Neural cell (in vitro differentiated cells): ENCODE measurements around the gene EIF1AY. TPM values are rescaled to one million over a fixed set of nuclear protein-coding genes. Genes with fewer than 3 reads are reported as not detected.

ENCODE experiments used
- H2AFZ ChIP-seq: fragments of 200-600, 300-800 bp; sonication (generic), shearing (Covaris generic); 2 replicates; pipeline ENCODE4 v1.6.0; 2014; ENCODE audit warnings: low read depth, mild to moderate bottlenecking, antibody characterized with exemption, low read length, moderate library complexity
- H3F3A ChIP-seq: fragments of 200-600 bp; shearing (Covaris generic); 2 replicates; pipeline ENCODE4 v1.6.1; 2016; ENCODE audit warnings: mild to moderate bottlenecking, moderate library complexity, mixed read lengths, antibody characterized with exemption, low read length; ENCODE audit not compliant: insufficient read depth, poor library complexity, severe bottlenecking
- H3K27ac ChIP-seq: fragments of 200-600, 300-800 bp; sonication (generic), shearing (Covaris generic); 2 replicates; pipeline ENCODE4 v1.5.1; 2014; ENCODE audit warnings: mild to moderate bottlenecking, low read length, moderate library complexity
- H3K27me3 ChIP-seq: fragments of 300-800, 200-600 bp; sonication (generic), shearing (Covaris generic); 2 replicates; pipeline ENCODE4 v1.6.0; 2014; ENCODE audit warnings: mild to moderate bottlenecking, low read depth, low read length, moderate library complexity; ENCODE audit not compliant: insufficient read depth
- H3K36me3 ChIP-seq: fragments of 300-800, 200-600 bp; sonication (generic), shearing (Covaris generic); 2 replicates; pipeline ENCODE4 v1.5.1; 2014; ENCODE audit warnings: mild to moderate bottlenecking, antibody characterized with exemption, low read length, moderate library complexity; ENCODE audit not compliant: insufficient read depth
- H3K4me2 ChIP-seq: fragments of 300-800, 200-600 bp; sonication (generic), shearing (Covaris generic); 2 replicates; pipeline ENCODE4 v1.6.0; 2014; ENCODE audit warnings: mild to moderate bottlenecking, low read length
- H3K4me3 ChIP-seq: fragments of 300-800, 200-600 bp; sonication (generic), shearing (Covaris generic); 2 replicates; pipeline ENCODE4 v1.5.1; 2014; ENCODE audit warnings: mild to moderate bottlenecking, low read length, moderate library complexity
- H3K79me2 ChIP-seq: fragments of 200-600 bp; shearing (Covaris generic); replicated peaks from 2 replicates; pipeline ENCODE4 v1.6.0; 2014; ENCODE audit warnings: mild to moderate bottlenecking, low read length, moderate library complexity; ENCODE audit not compliant: insufficient read depth
- H3K9ac ChIP-seq: fragments of 300-800, 200-600 bp; sonication (generic), shearing (Covaris generic); 2 replicates; pipeline ENCODE4 v1.6.1; 2016; ENCODE audit warnings: mild to moderate bottlenecking, low read length, mixed read lengths
- H3K9me2 ChIP-seq: fragments of 200-600 bp; shearing (Covaris generic); 2 replicates; pipeline ENCODE4 v1.6.1; 2016; ENCODE audit warnings: mild to moderate bottlenecking, low read length, mixed read lengths; ENCODE audit not compliant: insufficient read depth
- H3K9me3 ChIP-seq: fragments of 200-600, 300-800 bp; sonication (generic), shearing (Covaris generic); 2 replicates; pipeline ENCODE4 v1.6.1; 2016; ENCODE audit warnings: mild to moderate bottlenecking, mixed run types, low read length, moderate library complexity, mixed read lengths
- H4K20me1 ChIP-seq: fragments of 200-600 bp; shearing (Covaris generic); 2 replicates; pipeline ENCODE4 v1.6.1; 2016; ENCODE audit warnings: mild to moderate bottlenecking, mixed run types; ENCODE audit not compliant: insufficient read depth
- EP300 ChIP-seq: fragments of 450-650 bp; conservative IDR thresholded peaks from 2 replicates; pipeline ENCODE4 v1.6.1; 2014; ENCODE audit warnings: antibody characterized with exemption, mild to moderate bottlenecking, moderate library complexity; ENCODE audit not compliant: poor library complexity, severe bottlenecking
- EZH2 ChIP-seq: fragments of 200-600, 300-800 bp; shearing (Covaris generic), sonication (generic); IDR thresholded peaks from 2 replicates; pipeline ENCODE4 v1.6.1; 2014; ENCODE audit warnings: antibody characterized with exemption, low read length, borderline replicate concordance, mild to moderate bottlenecking; ENCODE audit not compliant: insufficient read depth, poor library complexity, severe bottlenecking
- MXI1 ChIP-seq: fragments of 450-650 bp; conservative IDR thresholded peaks from 2 replicates; pipeline ENCODE4 v1.6.1; 2014; ENCODE audit warnings: antibody characterized with exemption, mild to moderate bottlenecking; ENCODE audit not compliant: poor library complexity, severe bottlenecking
- POLR2AphosphoS5 ChIP-seq: IDR thresholded peaks from 2 replicates; pipeline ENCODE4 v1.6.1; 2012
- RAD21 ChIP-seq: fragments of 450-650 bp; conservative IDR thresholded peaks from 2 replicates; pipeline ENCODE4 v1.6.1; 2014; ENCODE audit warnings: antibody characterized with exemption, mild to moderate bottlenecking, moderate library complexity
- SMC3 ChIP-seq: fragments of 450-650 bp; conservative IDR thresholded peaks from 2 replicates; pipeline ENCODE4 v1.6.1; 2014; ENCODE audit warnings: antibody characterized with exemption, mild to moderate bottlenecking, moderate library complexity; ENCODE audit not compliant: poor library complexity
- TAF1 ChIP-seq: IDR thresholded peaks from 2 replicates; pipeline ENCODE4 v1.6.1; 2012; ENCODE audit warnings: low read depth
- polyA plus RNA-seq: library from polyadenylated mRNA; depleted of rRNA; stranded (reverse); fragments of >200 nt; gene quantifications from 2 replicates; pipeline ENCODE4 v1.2.3, GENCODE V29; 2014
- TF ChIP-seq, protein P1 (sequence below): fragments of 450-650 bp; IDR thresholded peaks from 2 replicates; pipeline ENCODE4 v1.5.1; 2014; ENCODE audit warnings: antibody characterized with exemption, mild to moderate bottlenecking, moderate library complexity; ENCODE audit not compliant: poor library complexity, severe bottlenecking
- TF ChIP-seq, protein P2 (sequence below): IDR thresholded peaks from 2 replicates; pipeline ENCODE4 v1.6.1; 2012; ENCODE audit warnings: borderline replicate concordance

Gene EIF1AY
- polyA plus RNA-seq, 1 donor from 2014 or later = 17.8 TPM

- H3K27ac ChIP-seq = no peak overlapping the region
- no peaks in the 10 kb centered on the region for H4K20me1 ChIP-seq
- H3K27me3 ChIP-seq = no peaks in the 10 kb centered on the region
- no peaks in the 10 kb centered on the region for H3K9me3 ChIP-seq
- TF ChIP-seq EP300 (no peak), MXI1 (no peak), RAD21 (no peak), EZH2 (no peak), TAF1 (no peak), POLR2AphosphoS5 (no peak), SMC3 (no peak)
- TF ChIP-seq, protein P1, sequence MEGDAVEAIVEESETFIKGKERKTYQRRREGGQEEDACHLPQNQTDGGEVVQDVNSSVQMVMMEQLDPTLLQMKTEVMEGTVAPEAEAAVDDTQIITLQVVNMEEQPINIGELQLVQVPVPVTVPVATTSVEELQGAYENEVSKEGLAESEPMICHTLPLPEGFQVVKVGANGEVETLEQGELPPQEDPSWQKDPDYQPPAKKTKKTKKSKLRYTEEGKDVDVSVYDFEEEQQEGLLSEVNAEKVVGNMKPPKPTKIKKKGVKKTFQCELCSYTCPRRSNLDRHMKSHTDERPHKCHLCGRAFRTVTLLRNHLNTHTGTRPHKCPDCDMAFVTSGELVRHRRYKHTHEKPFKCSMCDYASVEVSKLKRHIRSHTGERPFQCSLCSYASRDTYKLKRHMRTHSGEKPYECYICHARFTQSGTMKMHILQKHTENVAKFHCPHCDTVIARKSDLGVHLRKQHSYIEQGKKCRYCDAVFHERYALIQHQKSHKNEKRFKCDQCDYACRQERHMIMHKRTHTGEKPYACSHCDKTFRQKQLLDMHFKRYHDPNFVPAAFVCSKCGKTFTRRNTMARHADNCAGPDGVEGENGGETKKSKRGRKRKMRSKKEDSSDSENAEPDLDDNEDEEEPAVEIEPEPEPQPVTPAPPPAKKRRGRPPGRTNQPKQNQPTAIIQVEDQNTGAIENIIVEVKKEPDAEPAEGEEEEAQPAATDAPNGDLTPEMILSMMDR = no peak
- TF ChIP-seq, protein P2, sequence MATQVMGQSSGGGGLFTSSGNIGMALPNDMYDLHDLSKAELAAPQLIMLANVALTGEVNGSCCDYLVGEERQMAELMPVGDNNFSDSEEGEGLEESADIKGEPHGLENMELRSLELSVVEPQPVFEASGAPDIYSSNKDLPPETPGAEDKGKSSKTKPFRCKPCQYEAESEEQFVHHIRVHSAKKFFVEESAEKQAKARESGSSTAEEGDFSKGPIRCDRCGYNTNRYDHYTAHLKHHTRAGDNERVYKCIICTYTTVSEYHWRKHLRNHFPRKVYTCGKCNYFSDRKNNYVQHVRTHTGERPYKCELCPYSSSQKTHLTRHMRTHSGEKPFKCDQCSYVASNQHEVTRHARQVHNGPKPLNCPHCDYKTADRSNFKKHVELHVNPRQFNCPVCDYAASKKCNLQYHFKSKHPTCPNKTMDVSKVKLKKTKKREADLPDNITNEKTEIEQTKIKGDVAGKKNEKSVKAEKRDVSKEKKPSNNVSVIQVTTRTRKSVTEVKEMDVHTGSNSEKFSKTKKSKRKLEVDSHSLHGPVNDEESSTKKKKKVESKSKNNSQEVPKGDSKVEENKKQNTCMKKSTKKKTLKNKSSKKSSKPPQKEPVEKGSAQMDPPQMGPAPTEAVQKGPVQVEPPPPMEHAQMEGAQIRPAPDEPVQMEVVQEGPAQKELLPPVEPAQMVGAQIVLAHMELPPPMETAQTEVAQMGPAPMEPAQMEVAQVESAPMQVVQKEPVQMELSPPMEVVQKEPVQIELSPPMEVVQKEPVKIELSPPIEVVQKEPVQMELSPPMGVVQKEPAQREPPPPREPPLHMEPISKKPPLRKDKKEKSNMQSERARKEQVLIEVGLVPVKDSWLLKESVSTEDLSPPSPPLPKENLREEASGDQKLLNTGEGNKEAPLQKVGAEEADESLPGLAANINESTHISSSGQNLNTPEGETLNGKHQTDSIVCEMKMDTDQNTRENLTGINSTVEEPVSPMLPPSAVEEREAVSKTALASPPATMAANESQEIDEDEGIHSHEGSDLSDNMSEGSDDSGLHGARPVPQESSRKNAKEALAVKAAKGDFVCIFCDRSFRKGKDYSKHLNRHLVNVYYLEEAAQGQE = no peak
- no peak overlapping the region for H3K9ac ChIP-seq
- H2AFZ ChIP-seq = no peak overlapping the region
- H3K9me2 ChIP-seq = no peaks in the 10 kb centered on the region
- no peak overlapping the region for H3K4me2 ChIP-seq
- H3K4me3 ChIP-seq = no peak overlapping the region
- H3K79me2 ChIP-seq = no peaks in the 10 kb centered on the region
- H3F3A ChIP-seq = no peaks in the 10 kb centered on the region
- H3K36me3 ChIP-seq = no peaks in the 10 kb centered on the region
Observed at GRCh38 chrY:20538933-20539332, 36.6 kb upstream of the EIF1AY start.

GRCh38 chrY:20544451-20544960 lies 31.1 kb upstream of the EIF1AY start:
- Histone ChIP-seq H3F3A (no peaks in the 10 kb centered on the region), H3K4me2 (no peak overlapping the region), H3K9me2 (no peaks in the 10 kb centered on the region), H2AFZ (no peak overlapping the region), H3K79me2 (no peaks in the 10 kb centered on the region), H3K36me3 (no peaks in the 10 kb centered on the region), H3K4me3 (no peak overlapping the region), H4K20me1 (no peaks in the 10 kb centered on the region), H3K9me3 (no peaks in the 10 kb centered on the region), H3K9ac (no peak overlapping the region), H3K27ac (no peak overlapping the region), H3K27me3 (no peaks in the 10 kb centered on the region)
- TF ChIP-seq MXI1 = no peak
- TF ChIP-seq POLR2AphosphoS5 = no peak
- no peak for TF ChIP-seq RAD21
- no peak for TF ChIP-seq EZH2

- Histone ChIP-seq H3F3A (no peaks in the 10 kb centered on the region), H3K79me2 (no peaks in the 10 kb centered on the region), H3K27me3 (no peaks in the 10 kb centered on the region), H3K36me3 (no peaks in the 10 kb centered on the region), H4K20me1 (no peaks in the 10 kb centered on the region), H3K9ac (no peak overlapping the region), H2AFZ (no peak overlapping the region), H3K4me2 (no peak overlapping the region), H3K27ac (no peak overlapping the region), H3K4me3 (no peak overlapping the region), H3K9me2 (no peaks in the 10 kb centered on the region), H3K9me3 (no peaks in the 10 kb centered on the region)
- no peak for TF ChIP-seq EZH2
- no peak for TF ChIP-seq POLR2AphosphoS5
- no peak for TF ChIP-seq MXI1
Observed at GRCh38 chrY:20546071-20546470, 29.5 kb upstream of the EIF1AY start.
